PC-9 (cell line): ENCODE results near the gene GADD45G.

Experiments used
- CTCF ChIP-seq: fragments of 200-600 bp; sonication (generic); conservative IDR thresholded peaks from 2 replicates; pipeline ENCODE4 v1.6.1; 2017; ENCODE audit warnings: mixed run types, antibody characterized with exemption, mild to moderate bottlenecking, moderate library complexity
- EZH2 ChIP-seq: fragments of 200-600 bp; sonication (generic); IDR thresholded peaks from 2 replicates; pipeline ENCODE4 v1.8.0; 2017; ENCODE audit warnings: antibody characterized with exemption, low read depth

- TF ChIP-seq CTCF (no peak), EZH2 (no peak)
These were observed 31.0 kb downstream of the GADD45G start for GRCh38 chr9:89635816-89636215.
